Measurements from ENCODE around the gene PTPN1. TPM values are rescaled to one million over a fixed set of nuclear protein-coding genes. Genes with fewer than 3 reads are reported as not detected.

The PTPN1 gene
- total RNA-seq, 4 donors from 2014 or later = 21.8 to 46.8 (median 44.4) TPM

- intact Hi-C loops (cut with DNase I; ENCODE audit: low total_unique reads) = no loop called here
- Histone ChIP-seq H3K4me3 (no peak overlapping the region), H3K9me3 (no peaks in the 10 kb centered on the region), H3K27me3 (no peaks in the 10 kb centered on the region), H3K36me3 (no peaks in the 10 kb centered on the region), H3K27ac (peak overlapping the region; percentile 8 to 56 (median 46)), H3K4me1 (peaks cover 28 to 46% of the 10 kb centered on the region in 2 donors)
- TF ChIP-seq POLR2A (IDR thresholded peaks at IDR 0.05) (no peak), CTCF (IDR thresholded peaks at IDR 0.05 in 4 of 5, conservative IDR thresholded peaks at IDR 0.05 in 1 of 5) (no peak)
- DNase-seq = no peak
- in situ Hi-C loops (cut with MboI; ENCODE audit: low sequenced_read_pairs in 4 of 4) = no loop called here
- peak; percentile 42 to 51 for ATAC-seq
These were observed 30.7 kb downstream of the PTPN1 start for GRCh38 chr20:50540620-50541605.

GRCh38 chr20:50541606-50542041, 31.4 kb downstream of the PTPN1 start:
- no peak for TF ChIP-seq POLR2A (IDR thresholded peaks at IDR 0.05)
- TF ChIP-seq CTCF (IDR thresholded peaks at IDR 0.05 in 4 of 5, conservative IDR thresholded peaks at IDR 0.05 in 1 of 5) = no peak
- in situ Hi-C loops (cut with MboI; ENCODE audit: low sequenced_read_pairs in 4 of 4) = no loop called here
- Histone ChIP-seq H3K9me3 (no peaks in the 10 kb centered on the region), H3K36me3 (no peaks in the 10 kb centered on the region), H3K4me1 (peaks cover 33 to 51% of the 10 kb centered on the region in 2 donors), H3K4me3 (no peak overlapping the region), H3K27ac (peak overlapping the region in 3 of 4 donors; percentile 8 to 45 (median 44)), H3K27me3 (no peaks in the 10 kb centered on the region)
- peak in 1 of 2 donors; percentile 7 for ATAC-seq
- intact Hi-C loops (cut with DNase I; ENCODE audit: low total_unique reads) = no loop called here
- no peak for DNase-seq

GRCh38 chr20:50543326-50543725, 33.1 kb downstream of the PTPN1 start:
- intact Hi-C loops (cut with DNase I; ENCODE audit: low total_unique reads) (no loop called here), in situ Hi-C loops (cut with MboI; ENCODE audit: low sequenced_read_pairs in 4 of 4) (no loop called here)
- peaks cover 31 to 49% of the 10 kb centered on the region in 2 donors for H3K4me1 ChIP-seq
- H3K4me3 ChIP-seq = no peak overlapping the region
- ATAC-seq (no peak), DNase-seq (no peak)
- TF ChIP-seq CTCF (IDR thresholded peaks at IDR 0.05 in 4 of 5, conservative IDR thresholded peaks at IDR 0.05 in 1 of 5) = no peak
- TF ChIP-seq POLR2A (IDR thresholded peaks at IDR 0.05) = no peak
- H3K36me3 ChIP-seq = peaks cover 0 to under 1% of the 10 kb centered on the region in 2 donors
- H3K27me3 ChIP-seq = no peaks in the 10 kb centered on the region
- H3K27ac ChIP-seq = no peak overlapping the region
- no peaks in the 10 kb centered on the region for H3K9me3 ChIP-seq

GRCh38 chr20:50545126-50545525, 34.9 kb downstream of the PTPN1 start:
- Histone ChIP-seq H3K4me3 (no peak overlapping the region), H3K36me3 (peaks cover 0 to 6% of the 10 kb centered on the region in 2 donors), H3K27me3 (no peaks in the 10 kb centered on the region), H3K27ac (no peak overlapping the region), H3K9me3 (no peaks in the 10 kb centered on the region), H3K4me1 (peaks cover 33 to 59% of the 10 kb centered on the region in 2 donors)
- intact Hi-C loops (cut with DNase I; ENCODE audit: low total_unique reads) = no loop called here
- in situ Hi-C loops (cut with MboI; ENCODE audit: low sequenced_read_pairs in 4 of 4) = no loop called here
- TF ChIP-seq CTCF (IDR thresholded peaks at IDR 0.05 in 4 of 5, conservative IDR thresholded peaks at IDR 0.05 in 1 of 5) (no peak), POLR2A (IDR thresholded peaks at IDR 0.05) (no peak)
- DNase-seq (no peak), ATAC-seq (no peak)

All from gastrocnemius medialis (tissue), 4 donors.